Tibial artery (tissue), 4 donors: ENCODE results near the gene MAEA.

Experiments used
- DNase-seq, 2 donors: peaks; one replicate each; pipeline ENCODE4 v3.0.0-alpha.2; 2019
- H3K27ac ChIP-seq, 2 donors: fragments of 200-600 bp; sonication (generic) in 1 of 2; 1 replicate in 1 of 2; 2 replicates in 1 of 2; pipeline ENCODE4 v1.5.1; 2018 to 2019; ENCODE audit warnings: mild to moderate bottlenecking in 1 of 2
- H3K27me3 ChIP-seq, 2 donors: fragments of 200-600 bp; sonication (generic) in 1 of 2; one replicate each; pipeline versions ENCODE4 v1.5.1 to v1.6.0; 2016 to 2019
- H3K36me3 ChIP-seq, 3 donors: fragments of 200-600 bp; sonication (generic) in 2 of 3; one replicate each; pipeline ENCODE4 v1.5.1; 2016 to 2019; ENCODE audit warnings: mild to moderate bottlenecking in 2 of 3
- H3K4me1 ChIP-seq, 4 donors: fragments of 200-600 bp; sonication (generic) in 2 of 4; 1 replicate in 3 of 4; 2 replicates in 1 of 4; pipeline ENCODE4 v1.5.1; 2016 to 2019
- H3K4me3 ChIP-seq, 2 donors: fragments of 200-600 bp; sonication (generic) in 1 of 2; 1 replicate in 1 of 2; 2 replicates in 1 of 2; pipeline ENCODE4 v1.5.1; 2018 to 2019; ENCODE audit warnings: mild to moderate bottlenecking in 2 of 2
- H3K9me3 ChIP-seq, 3 donors: fragments of 200-600 bp; sonication (generic) in 1 of 3; one replicate each; pipeline ENCODE4 v1.5.1; 2016 to 2019
- CTCF ChIP-seq, 2 experiments: fragments of 200-600 bp in 1 of 2; fragments of 450-650 bp in 1 of 2; IDR thresholded peaks; one replicate each; pipeline ENCODE4 v1.5.1; 2017 to 2019; ENCODE audit warnings: antibody characterized with exemption in 2 of 2, mild to moderate bottlenecking in 1 of 2, moderate library complexity in 1 of 2
- intact Hi-C: fragments of 100-400 bp; cut with DNase I; formaldehyde crosslinking; loops from one replicate; pipeline ENCODE4 v1.15.0; 2023; ENCODE audit warnings: low total_unique reads

The MAEA gene

GRCh38 chr4:1255699-1256098 lies 34.0 kb upstream of the MAEA start:
- Histone ChIP-seq H3K9me3 (peaks cover 0 to 8% (median 0%) of the 10 kb centered on the region in 3 donors), H3K4me1 (peaks cover 0 to 6% (median 0%) of the 10 kb centered on the region in 4 donors), H3K4me3 (no peak overlapping the region), H3K27me3 (no peaks in the 10 kb centered on the region), H3K27ac (no peak overlapping the region), H3K36me3 (no peaks in the 10 kb centered on the region)
- intact Hi-C loops = no loop called here
- no peak for DNase-seq
- TF ChIP-seq CTCF (IDR thresholded peaks at IDR 0.05) = no peak

- DNase-seq = no peak
- Histone ChIP-seq H3K9me3 (peaks cover 0 to 8% (median 0%) of the 10 kb centered on the region in 3 donors), H3K27ac (no peak overlapping the region), H3K27me3 (no peaks in the 10 kb centered on the region), H3K4me3 (no peak overlapping the region), H3K36me3 (no peaks in the 10 kb centered on the region), H3K4me1 (no peaks in the 10 kb centered on the region)
- intact Hi-C loops = no loop called here
- no peak for TF ChIP-seq CTCF (IDR thresholded peaks at IDR 0.05)
These were observed 31.2 kb upstream of the MAEA start for GRCh38 chr4:1258457-1258856.

GRCh38 chr4:1259966-1260365 lies 29.7 kb upstream of the MAEA start:
- intact Hi-C loops = no loop called here
- TF ChIP-seq CTCF (IDR thresholded peaks at IDR 0.05) = no peak
- no peak for DNase-seq
- H3K4me1 ChIP-seq = no peaks in the 10 kb centered on the region
- peaks cover 0 to 8% (median 0%) of the 10 kb centered on the region in 3 donors for H3K9me3 ChIP-seq
- no peaks in the 10 kb centered on the region for H3K36me3 ChIP-seq
- no peak overlapping the region for H3K27ac ChIP-seq
- H3K4me3 ChIP-seq = no peak overlapping the region
- no peaks in the 10 kb centered on the region for H3K27me3 ChIP-seq

GRCh38 chr4:1260418-1261106 lies 29.1 kb upstream of the MAEA start:
- Histone ChIP-seq H3K4me3 (no peak overlapping the region), H3K27ac (no peak overlapping the region), H3K9me3 (peaks cover 0 to 8% (median 0%) of the 10 kb centered on the region in 3 donors), H3K4me1 (no peaks in the 10 kb centered on the region), H3K27me3 (no peaks in the 10 kb centered on the region), H3K36me3 (no peaks in the 10 kb centered on the region)
- no peak for DNase-seq
- TF ChIP-seq CTCF (IDR thresholded peaks at IDR 0.05) = no peak
- intact Hi-C loops = no loop called here

- Histone ChIP-seq H3K36me3 (peaks cover 0 to 4% (median 0%) of the 10 kb centered on the region in 3 donors), H3K9me3 (peaks cover 0 to 8% (median 0%) of the 10 kb centered on the region in 3 donors), H3K27me3 (no peaks in the 10 kb centered on the region), H3K4me3 (no peak overlapping the region), H3K4me1 (no peaks in the 10 kb centered on the region), H3K27ac (no peak overlapping the region)
- DNase-seq = no peak
- intact Hi-C loops = no loop called here
- no peak for TF ChIP-seq CTCF (IDR thresholded peaks at IDR 0.05)
These were observed 28.4 kb upstream of the MAEA start for GRCh38 chr4:1261107-1261928.
